HEK293 (cell line): Measurements from ENCODE around the gene LRRN2.

ENCODE experiments used
- EGR2 ChIP-seq: fragments of 450-650 bp; formaldehyde crosslinking; IDR thresholded peaks from 2 replicates; pipeline ENCODE4 v1.5.1; 2016; ENCODE audit warnings: low read depth, missing biosample characterization, missing genetic modification characterization
- KLF7 ChIP-seq: fragments of 450-650 bp; formaldehyde crosslinking; IDR thresholded peaks from 2 replicates; pipeline ENCODE4 v1.5.1; 2016; ENCODE audit warnings: missing biosample characterization, missing genetic modification characterization, borderline replicate concordance
- MEIS1 ChIP-seq: sonication (generic); formaldehyde crosslinking; IDR thresholded peaks from 2 replicates; pipeline ENCODE4 v1.8.1; 2022; ENCODE audit warnings: missing genetic modification reagents, mild to moderate bottlenecking, borderline replicate concordance
- SP2 ChIP-seq: fragments of 450-650 bp; formaldehyde crosslinking; IDR thresholded peaks from 2 replicates; pipeline ENCODE4 v1.5.1; 2016; ENCODE audit warnings: missing biosample characterization, missing genetic modification characterization
- ZNF324 ChIP-seq: fragments of 450-650 bp; formaldehyde crosslinking; IDR thresholded peaks from 2 replicates; pipeline ENCODE4 v1.5.1; 2016; ENCODE audit warnings: missing biosample characterization, missing genetic modification characterization
- TF ChIP-seq, protein P1 (sequence below): fragments of 450-650 bp; formaldehyde crosslinking; IDR thresholded peaks from 2 replicates; pipeline ENCODE4 v1.5.1; 2016; ENCODE audit warnings: missing biosample characterization, missing genetic modification characterization
- TF ChIP-seq, protein P2 (sequence below): fragments of 450-650 bp; formaldehyde crosslinking; IDR thresholded peaks from 2 replicates; pipeline ENCODE4 v1.5.1; 2016; ENCODE audit warnings: missing biosample characterization, missing genetic modification characterization
- TF ChIP-seq, protein P3 (sequence below): fragments of 450-650 bp; formaldehyde crosslinking; IDR thresholded peaks from 2 replicates; pipeline ENCODE4 v1.5.1; 2016; ENCODE audit warnings: missing biosample characterization, missing genetic modification characterization
- TF ChIP-seq, protein P4 (sequence below): sonication (generic); formaldehyde crosslinking; IDR thresholded peaks from 2 replicates; pipeline ENCODE4 v1.8.1; 2022; ENCODE audit warnings: mild to moderate bottlenecking, moderate library complexity, missing genetic modification reagents
- TF ChIP-seq, protein P5 (sequence below): fragments of 450-650 bp; formaldehyde crosslinking; IDR thresholded peaks from 2 replicates; pipeline ENCODE4 v1.5.1; 2016; ENCODE audit warnings: missing biosample characterization, missing genetic modification characterization

DNA sequence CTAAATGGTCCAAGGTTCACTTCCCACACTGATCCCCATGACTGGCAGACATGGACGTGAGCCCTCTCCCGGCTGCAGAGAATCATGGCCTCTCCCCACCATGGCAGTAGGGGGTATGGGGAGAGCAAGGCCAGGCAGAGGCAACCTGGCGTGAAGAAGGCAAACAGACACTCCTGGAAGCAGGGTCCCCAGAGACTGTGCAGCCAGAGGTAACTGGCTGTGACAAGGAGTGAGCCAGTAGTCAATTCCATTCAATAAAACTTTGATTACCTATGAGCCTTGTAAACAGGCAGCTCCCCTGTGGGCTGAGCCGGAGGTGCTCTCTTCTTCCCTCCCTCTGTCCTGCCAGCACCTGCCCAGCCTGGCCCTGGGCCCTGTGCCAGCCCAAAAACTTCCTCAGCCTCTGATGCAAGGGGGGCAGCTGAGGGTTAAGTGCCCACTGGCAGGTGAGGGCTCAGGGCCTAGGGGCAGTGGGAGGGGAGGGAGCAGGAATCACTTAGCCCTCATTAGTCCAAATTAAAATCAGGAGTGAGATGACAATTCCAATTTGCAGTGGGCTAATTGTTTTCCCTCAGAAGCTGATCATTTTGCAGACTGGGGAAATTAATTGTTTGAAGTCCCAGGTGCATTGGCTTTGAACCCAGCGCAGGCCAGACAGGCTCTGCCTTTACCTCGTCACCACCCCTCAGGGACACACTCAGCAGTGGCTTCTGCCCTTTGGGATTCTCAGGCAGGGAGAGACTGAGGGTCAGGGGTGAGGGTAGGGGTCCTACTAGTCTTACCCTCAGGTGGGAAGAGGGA, 35.6 kb downstream of the LRRN2 start:
- TF ChIP-seq EGR2 (tag by site-specific recombination) (no peak), MEIS1 (CRISPR knock-in tag) (no peak), ZNF324 (no peak), KLF7 (no peak), SP2 (tag by site-specific recombination) (no peak)
- TF ChIP-seq, protein P1, sequence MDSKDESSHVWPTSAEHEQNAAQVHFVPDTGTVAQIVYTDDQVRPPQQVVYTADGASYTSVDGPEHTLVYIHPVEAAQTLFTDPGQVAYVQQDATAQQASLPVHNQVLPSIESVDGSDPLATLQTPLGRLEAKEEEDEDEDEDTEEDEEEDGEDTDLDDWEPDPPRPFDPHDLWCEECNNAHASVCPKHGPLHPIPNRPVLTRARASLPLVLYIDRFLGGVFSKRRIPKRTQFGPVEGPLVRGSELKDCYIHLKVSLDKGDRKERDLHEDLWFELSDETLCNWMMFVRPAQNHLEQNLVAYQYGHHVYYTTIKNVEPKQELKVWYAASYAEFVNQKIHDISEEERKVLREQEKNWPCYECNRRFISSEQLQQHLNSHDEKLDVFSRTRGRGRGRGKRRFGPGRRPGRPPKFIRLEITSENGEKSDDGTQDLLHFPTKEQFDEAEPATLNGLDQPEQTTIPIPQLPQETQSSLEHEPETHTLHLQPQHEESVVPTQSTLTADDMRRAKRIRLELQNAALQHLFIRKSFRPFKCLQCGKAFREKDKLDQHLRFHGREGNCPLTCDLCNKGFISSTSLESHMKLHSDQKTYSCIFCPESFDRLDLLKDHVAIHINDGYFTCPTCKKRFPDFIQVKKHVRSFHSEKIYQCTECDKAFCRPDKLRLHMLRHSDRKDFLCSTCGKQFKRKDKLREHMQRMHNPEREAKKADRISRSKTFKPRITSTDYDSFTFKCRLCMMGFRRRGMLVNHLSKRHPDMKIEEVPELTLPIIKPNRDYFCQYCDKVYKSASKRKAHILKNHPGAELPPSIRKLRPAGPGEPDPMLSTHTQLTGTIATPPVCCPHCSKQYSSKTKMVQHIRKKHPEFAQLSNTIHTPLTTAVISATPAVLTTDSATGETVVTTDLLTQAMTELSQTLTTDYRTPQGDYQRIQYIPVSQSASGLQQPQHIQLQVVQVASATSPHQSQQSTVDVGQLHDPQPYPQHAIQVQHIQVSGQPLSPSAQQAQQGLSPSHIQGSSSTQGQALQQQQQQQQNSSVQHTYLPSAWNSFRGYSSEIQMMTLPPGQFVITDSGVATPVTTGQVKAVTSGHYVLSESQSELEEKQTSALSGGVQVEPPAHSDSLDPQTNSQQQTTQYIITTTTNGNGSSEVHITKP (tag by site-specific recombination): no peak
- TF ChIP-seq, protein P2, sequence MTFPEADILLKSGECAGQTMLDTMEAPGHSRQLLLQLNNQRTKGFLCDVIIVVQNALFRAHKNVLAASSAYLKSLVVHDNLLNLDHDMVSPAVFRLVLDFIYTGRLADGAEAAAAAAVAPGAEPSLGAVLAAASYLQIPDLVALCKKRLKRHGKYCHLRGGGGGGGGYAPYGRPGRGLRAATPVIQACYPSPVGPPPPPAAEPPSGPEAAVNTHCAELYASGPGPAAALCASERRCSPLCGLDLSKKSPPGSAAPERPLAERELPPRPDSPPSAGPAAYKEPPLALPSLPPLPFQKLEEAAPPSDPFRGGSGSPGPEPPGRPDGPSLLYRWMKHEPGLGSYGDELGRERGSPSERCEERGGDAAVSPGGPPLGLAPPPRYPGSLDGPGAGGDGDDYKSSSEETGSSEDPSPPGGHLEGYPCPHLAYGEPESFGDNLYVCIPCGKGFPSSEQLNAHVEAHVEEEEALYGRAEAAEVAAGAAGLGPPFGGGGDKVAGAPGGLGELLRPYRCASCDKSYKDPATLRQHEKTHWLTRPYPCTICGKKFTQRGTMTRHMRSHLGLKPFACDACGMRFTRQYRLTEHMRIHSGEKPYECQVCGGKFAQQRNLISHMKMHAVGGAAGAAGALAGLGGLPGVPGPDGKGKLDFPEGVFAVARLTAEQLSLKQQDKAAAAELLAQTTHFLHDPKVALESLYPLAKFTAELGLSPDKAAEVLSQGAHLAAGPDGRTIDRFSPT (tag by site-specific recombination): no peak
- TF ChIP-seq, protein P3, sequence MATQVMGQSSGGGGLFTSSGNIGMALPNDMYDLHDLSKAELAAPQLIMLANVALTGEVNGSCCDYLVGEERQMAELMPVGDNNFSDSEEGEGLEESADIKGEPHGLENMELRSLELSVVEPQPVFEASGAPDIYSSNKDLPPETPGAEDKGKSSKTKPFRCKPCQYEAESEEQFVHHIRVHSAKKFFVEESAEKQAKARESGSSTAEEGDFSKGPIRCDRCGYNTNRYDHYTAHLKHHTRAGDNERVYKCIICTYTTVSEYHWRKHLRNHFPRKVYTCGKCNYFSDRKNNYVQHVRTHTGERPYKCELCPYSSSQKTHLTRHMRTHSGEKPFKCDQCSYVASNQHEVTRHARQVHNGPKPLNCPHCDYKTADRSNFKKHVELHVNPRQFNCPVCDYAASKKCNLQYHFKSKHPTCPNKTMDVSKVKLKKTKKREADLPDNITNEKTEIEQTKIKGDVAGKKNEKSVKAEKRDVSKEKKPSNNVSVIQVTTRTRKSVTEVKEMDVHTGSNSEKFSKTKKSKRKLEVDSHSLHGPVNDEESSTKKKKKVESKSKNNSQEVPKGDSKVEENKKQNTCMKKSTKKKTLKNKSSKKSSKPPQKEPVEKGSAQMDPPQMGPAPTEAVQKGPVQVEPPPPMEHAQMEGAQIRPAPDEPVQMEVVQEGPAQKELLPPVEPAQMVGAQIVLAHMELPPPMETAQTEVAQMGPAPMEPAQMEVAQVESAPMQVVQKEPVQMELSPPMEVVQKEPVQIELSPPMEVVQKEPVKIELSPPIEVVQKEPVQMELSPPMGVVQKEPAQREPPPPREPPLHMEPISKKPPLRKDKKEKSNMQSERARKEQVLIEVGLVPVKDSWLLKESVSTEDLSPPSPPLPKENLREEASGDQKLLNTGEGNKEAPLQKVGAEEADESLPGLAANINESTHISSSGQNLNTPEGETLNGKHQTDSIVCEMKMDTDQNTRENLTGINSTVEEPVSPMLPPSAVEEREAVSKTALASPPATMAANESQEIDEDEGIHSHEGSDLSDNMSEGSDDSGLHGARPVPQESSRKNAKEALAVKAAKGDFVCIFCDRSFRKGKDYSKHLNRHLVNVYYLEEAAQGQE (tag by site-specific recombination): no peak
- TF ChIP-seq, protein P4, sequence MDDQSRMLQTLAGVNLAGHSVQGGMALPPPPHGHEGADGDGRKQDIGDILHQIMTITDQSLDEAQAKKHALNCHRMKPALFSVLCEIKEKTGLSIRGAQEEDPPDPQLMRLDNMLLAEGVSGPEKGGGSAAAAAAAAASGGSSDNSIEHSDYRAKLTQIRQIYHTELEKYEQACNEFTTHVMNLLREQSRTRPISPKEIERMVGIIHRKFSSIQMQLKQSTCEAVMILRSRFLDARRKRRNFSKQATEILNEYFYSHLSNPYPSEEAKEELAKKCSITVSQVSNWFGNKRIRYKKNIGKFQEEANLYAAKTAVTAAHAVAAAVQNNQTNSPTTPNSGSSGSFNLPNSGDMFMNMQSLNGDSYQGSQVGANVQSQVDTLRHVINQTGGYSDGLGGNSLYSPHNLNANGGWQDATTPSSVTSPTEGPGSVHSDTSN: no peak
- TF ChIP-seq, protein P5, sequence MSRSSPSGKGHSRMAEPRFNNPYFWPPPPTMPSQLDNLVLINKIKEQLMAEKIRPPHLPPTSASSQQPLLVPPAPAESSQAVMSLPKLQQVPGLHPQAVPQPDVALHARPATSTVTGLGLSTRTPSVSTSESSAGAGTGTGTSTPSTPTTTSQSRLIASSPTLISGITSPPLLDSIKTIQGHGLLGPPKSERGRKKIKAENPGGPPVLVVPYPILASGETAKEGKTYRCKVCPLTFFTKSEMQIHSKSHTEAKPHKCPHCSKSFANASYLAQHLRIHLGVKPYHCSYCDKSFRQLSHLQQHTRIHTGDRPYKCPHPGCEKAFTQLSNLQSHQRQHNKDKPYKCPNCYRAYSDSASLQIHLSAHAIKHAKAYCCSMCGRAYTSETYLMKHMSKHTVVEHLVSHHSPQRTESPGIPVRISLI (tag by site-specific recombination): no peak
